HG03378 (cell line): Measurements from ENCODE around the gene CERS6.

ENCODE experiments used
- ATAC-seq: cut with Tn5 transposase; IDR thresholded peaks from one replicate; pipeline ENCODE4 v1.9.1; 2021; ENCODE audit warnings: mild to moderate bottlenecking, moderate library complexity; ENCODE audit not compliant: unreplicated experiment

CERS6 gene

GRCh38 chr2:168528469-168528868 lies 72.4 kb downstream of the CERS6 start:
- no peak for ATAC-seq

GRCh38 chr2:168529054-168529833 lies 73.2 kb downstream of the CERS6 start:
- ATAC-seq = no peak

- no peak for ATAC-seq
Measured at GRCh38 chr2:168529900-168530561, 74.0 kb downstream of the CERS6 start.

GRCh38 chr2:168530982-168531622 lies 75.0 kb downstream of the CERS6 start:
- ATAC-seq = peak; percentile 62

- ATAC-seq = no peak
Measured at GRCh38 chr2:168534926-168535325, 78.9 kb downstream of the CERS6 start.

- no peak for ATAC-seq
Measured at GRCh38 chr2:168536925-168537466, 80.9 kb downstream of the CERS6 start.

- no peak for ATAC-seq
Measured at GRCh38 chr2:168538133-168538532, 82.1 kb downstream of the CERS6 start.

GRCh38 chr2:168538534-168538933 lies 82.5 kb downstream of the CERS6 start:
- no peak for ATAC-seq

- ATAC-seq = no peak
Measured at GRCh38 chr2:168539945-168540344, 83.9 kb downstream of the CERS6 start.

- no peak for ATAC-seq
Measured at GRCh38 chr2:168541858-168542257, 85.8 kb downstream of the CERS6 start.

- no peak for ATAC-seq
Measured at GRCh38 chr2:168543037-168543436, 87.0 kb downstream of the CERS6 start.

- no peak for ATAC-seq
Measured at GRCh38 chr2:168543935-168544334, 87.9 kb downstream of the CERS6 start.

GRCh38 chr2:168545439-168546082 lies 89.5 kb downstream of the CERS6 start:
- ATAC-seq = no peak

- no peak for ATAC-seq
Measured at GRCh38 chr2:168550670-168551069, 94.6 kb downstream of the CERS6 start.

GRCh38 chr2:168552450-168552856 lies 96.4 kb downstream of the CERS6 start:
- peak; percentile 97 for ATAC-seq

- no peak for ATAC-seq
Measured at GRCh38 chr2:168555283-168555682, 99.2 kb downstream of the CERS6 start.

GRCh38 chr2:168559187-168559586 lies 103.1 kb downstream of the CERS6 start:
- ATAC-seq = no peak

GRCh38 chr2:168560817-168561499 lies 104.9 kb downstream of the CERS6 start:
- ATAC-seq = no peak

- no peak for ATAC-seq
Measured at GRCh38 chr2:168561991-168562390, 105.9 kb downstream of the CERS6 start.

- no peak for ATAC-seq
Measured at GRCh38 chr2:168562971-168563370, 106.9 kb downstream of the CERS6 start.

- no peak for ATAC-seq
Measured at GRCh38 chr2:168564641-168565040, 108.6 kb downstream of the CERS6 start.
